ENCODE measurements around the gene DDAH1. TPM values are rescaled to one million over a fixed set of nuclear protein-coding genes. Genes with fewer than 3 reads are reported as not detected.

DDAH1 gene
- total RNA-seq, 1 experiment from 2014 or later: 36.3 TPM

DNA sequence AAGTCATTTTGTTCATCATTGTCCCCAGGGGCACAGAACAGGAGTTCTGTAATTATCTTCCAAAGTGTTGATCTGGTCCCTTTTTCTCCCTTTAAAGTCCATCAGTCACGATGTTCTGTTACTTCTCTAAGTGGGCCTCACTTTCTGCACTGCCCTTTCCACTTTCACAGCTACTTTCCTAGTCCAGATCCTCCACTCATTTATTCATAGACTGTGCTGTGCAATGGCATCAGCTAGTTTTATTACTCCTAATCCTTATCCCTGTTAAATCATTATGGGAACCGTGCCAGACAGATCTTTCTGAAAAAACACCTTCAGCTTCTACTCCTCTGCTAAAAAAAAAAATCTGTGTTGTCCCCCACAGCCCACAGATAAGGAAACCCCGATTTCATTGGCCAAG, 124.5 kb downstream of the DDAH1 start:
- Histone ChIP-seq H3K27ac (ENCODE audit: insufficient read length, low read depth, low read length) (no peak overlapping the region), H4K91ac (ENCODE audit: insufficient read length, low read depth, low read length) (no peak overlapping the region), H2AK5ac (ENCODE audit: insufficient read length, low read length) (no peak overlapping the region), H3K9ac (ENCODE audit: extremely low read depth, insufficient read length, low read length) (no peak overlapping the region), H2BK5ac (ENCODE audit: insufficient read length, low read length) (no peak overlapping the region), H3K23ac (ENCODE audit: insufficient read length, low read depth, low read length) (no peak overlapping the region), H3K23me2 (ENCODE audit: insufficient read length, low read depth, low read length, poor library complexity, severe bottlenecking) (no peaks in the 10 kb centered on the region), H2AFZ (ENCODE audit: low read length) (no peak overlapping the region), H2BK12ac (ENCODE audit: insufficient read length, low read depth, low read length) (no peak overlapping the region), H2BK120ac (ENCODE audit: low read depth, low read length, poor library complexity, severe bottlenecking) (no peak overlapping the region), H4K8ac (replicated peaks; ENCODE audit: insufficient read length, low read depth, low read length) (no peak overlapping the region), H3K79me2 (ENCODE audit: insufficient read depth, low read length) (peaks cover 2% of the 10 kb centered on the region; the same call in 1 of the 2 replicates), H3K27me3 (ENCODE audit: insufficient read depth, low read length) (no peaks in the 10 kb centered on the region), H3K56ac (ENCODE audit: insufficient read length, low read depth, low read length) (no peak overlapping the region), H3K79me1 (ENCODE audit: insufficient read depth, low read depth, low read length, poor library complexity, severe bottlenecking) (no peaks in the 10 kb centered on the region), H3K4me2 (ENCODE audit: insufficient read depth, insufficient read length, low read length) (no peak overlapping the region), H3K18ac (ENCODE audit: insufficient read length, low read depth, low read length) (no peak overlapping the region), H3K9me3 (ENCODE audit: control insufficient read depth, low read depth, low read length) (no peaks in the 10 kb centered on the region), H4K5ac (ENCODE audit: insufficient read length, low read depth, low read length) (no peak overlapping the region), H3K14ac (ENCODE audit: insufficient read depth, low read length) (no peak overlapping the region), H3T11ph (ENCODE audit: low read length) (no peak overlapping the region), H3K4me1 (ENCODE audit: insufficient read depth, low read length) (peaks cover 9% of the 10 kb centered on the region; the same call in 1 of the 2 replicates), H3K4ac (ENCODE audit: low read depth, low read length) (no peak overlapping the region), H2BK15ac (ENCODE audit: low read depth, low read length) (no peak overlapping the region), H2BK20ac (ENCODE audit: low read depth, low read length, poor library complexity, severe bottlenecking) (no peak overlapping the region), H4K20me1 (ENCODE audit: control insufficient read depth, insufficient read depth, insufficient read length) (no peaks in the 10 kb centered on the region)
- peak overlapping the region in 2 of 3 experiments; percentile 24 to 45; a peak in 2 of 7 replicates for H3K27ac Mint-ChIP-seq
- no peak for TF ChIP-seq CTCF (conservative IDR thresholded peaks at IDR 0.05)
- no peaks in the 10 kb centered on the region for H3K27me3 Mint-ChIP-seq (ENCODE audit: low read depth)
- DNase-seq: no peak
- H3K4me3 Mint-ChIP-seq: no peak overlapping the region
- H3K36me3 Mint-ChIP-seq (ENCODE audit: insufficient read depth in 1 of 3, low read depth in 3 of 3): peaks cover 0 to 3% (median 0%) of the 10 kb centered on the region in 3 experiments; a peak in 2 of 7 replicates
- WGBS (ENCODE audit: extremely low coverage, insufficient read length, low lambda C conversion rate): no CpG with 5 or more reads among the region's 3 CpGs
- H3K4me1 Mint-ChIP-seq: peaks cover 38 to 44% of the 10 kb centered on the region in 2 experiments
- no peaks in the 10 kb centered on the region for H3K9me3 Mint-ChIP-seq

All from H9 (cell line).